ENCODE measurements around the gene ARHGEF5. TPM values are rescaled to one million over a fixed set of nuclear protein-coding genes. Genes with fewer than 3 reads are reported as not detected.

ARHGEF5 gene
- total and polyA plus RNA-seq, 4 experiments from 2014 or later, result 3.9 to 12.0 (median 9.0) TPM; not detected in 1

- no peak overlapping the region for H3K4me3 ChIP-seq (ENCODE audit: low read length in 2 of 2)
- no peaks in the 10 kb centered on the region for H3K36me3 Mint-ChIP-seq
- H3K4me1 ChIP-seq (ENCODE audit: insufficient read depth, low read length), result no peaks in the 10 kb centered on the region
- H3K27ac Mint-ChIP-seq, result no peak overlapping the region
- H3K27ac ChIP-seq (ENCODE audit: low read depth, low read length), result no peak overlapping the region
- H3K27me3 Mint-ChIP-seq, result peaks cover 0 to 7% of the 10 kb centered on the region in 2 donors
- no peaks in the 10 kb centered on the region for H3K4me1 Mint-ChIP-seq
- no peaks in the 10 kb centered on the region for H3K9me3 ChIP-seq (ENCODE audit: control insufficient read depth in 1 of 2, low read length in 2 of 2)
- DNase-seq, result no peak
- no peaks in the 10 kb centered on the region for H3K27me3 ChIP-seq (ENCODE audit: insufficient read depth, low read length)
- ChIA-PET CTCF (ENCODE audit: partially characterized antibody) (no interaction called here), POLR2A (ENCODE audit: partially characterized antibody) (no interaction called here)
- no peaks in the 10 kb centered on the region for H3K9me3 Mint-ChIP-seq
- intact Hi-C loops (cut with micrococcal nuclease), result no loop called here
- no peaks in the 10 kb centered on the region for H3K36me3 ChIP-seq (ENCODE audit: insufficient read depth, low read length)
- no peak overlapping the region for H3K4me3 Mint-ChIP-seq
Observed at GRCh38 chr7:144398291-144398690, 43.1 kb downstream of the ARHGEF5 start.

GRCh38 chr7:144398911-144399310 is 43.7 kb downstream of the ARHGEF5 start:
- Histone ChIP-seq H3K9me3 (ENCODE audit: control insufficient read depth in 1 of 2, low read length in 2 of 2) (no peaks in the 10 kb centered on the region), H3K27me3 (ENCODE audit: insufficient read depth, low read length) (no peaks in the 10 kb centered on the region), H3K27ac (ENCODE audit: low read depth, low read length) (no peak overlapping the region), H3K4me1 (ENCODE audit: insufficient read depth, low read length) (no peaks in the 10 kb centered on the region), H3K36me3 (ENCODE audit: insufficient read depth, low read length) (no peaks in the 10 kb centered on the region), H3K4me3 (ENCODE audit: low read length in 2 of 2) (no peak overlapping the region)
- no peak for DNase-seq
- Mint-ChIP-seq H3K36me3 (no peaks in the 10 kb centered on the region), H3K4me3 (no peak overlapping the region), H3K27me3 (peaks cover 0 to 7% of the 10 kb centered on the region in 2 donors), H3K9me3 (no peaks in the 10 kb centered on the region), H3K27ac (no peak overlapping the region), H3K4me1 (no peaks in the 10 kb centered on the region)
- intact Hi-C loops (cut with micrococcal nuclease), result no loop called here
- CTCF ChIA-PET (ENCODE audit: partially characterized antibody), result no interaction called here
- POLR2A ChIA-PET (ENCODE audit: partially characterized antibody), result no interaction called here

GRCh38 chr7:144399946-144400345 is 44.7 kb downstream of the ARHGEF5 start:
- Mint-ChIP-seq H3K27ac (no peak overlapping the region), H3K27me3 (peaks cover 0 to 7% of the 10 kb centered on the region in 2 donors), H3K4me3 (no peak overlapping the region), H3K9me3 (no peaks in the 10 kb centered on the region), H3K36me3 (no peaks in the 10 kb centered on the region), H3K4me1 (no peaks in the 10 kb centered on the region)
- no peak overlapping the region for H3K27ac ChIP-seq (ENCODE audit: low read depth, low read length)
- POLR2A ChIA-PET (ENCODE audit: partially characterized antibody), result no interaction called here
- H3K36me3 ChIP-seq (ENCODE audit: insufficient read depth, low read length), result no peaks in the 10 kb centered on the region
- no peak for DNase-seq
- H3K9me3 ChIP-seq (ENCODE audit: control insufficient read depth in 1 of 2, low read length in 2 of 2), result no peaks in the 10 kb centered on the region
- no peaks in the 10 kb centered on the region for H3K4me1 ChIP-seq (ENCODE audit: insufficient read depth, low read length)
- CTCF ChIA-PET (ENCODE audit: partially characterized antibody), result no interaction called here
- no peak overlapping the region for H3K4me3 ChIP-seq (ENCODE audit: low read length in 2 of 2)
- intact Hi-C loops (cut with micrococcal nuclease), result no loop called here
- H3K27me3 ChIP-seq (ENCODE audit: insufficient read depth, low read length), result no peaks in the 10 kb centered on the region

- Mint-ChIP-seq H3K4me1 (no peaks in the 10 kb centered on the region), H3K27ac (no peak overlapping the region), H3K27me3 (peaks cover 1 to 9% of the 10 kb centered on the region in 2 donors), H3K9me3 (no peaks in the 10 kb centered on the region), H3K4me3 (no peak overlapping the region), H3K36me3 (no peaks in the 10 kb centered on the region)
- H3K27me3 ChIP-seq (ENCODE audit: insufficient read depth, low read length), result no peaks in the 10 kb centered on the region
- DNase-seq, result no peak
- H3K4me1 ChIP-seq (ENCODE audit: insufficient read depth, low read length), result no peaks in the 10 kb centered on the region
- no peaks in the 10 kb centered on the region for H3K36me3 ChIP-seq (ENCODE audit: insufficient read depth, low read length)
- no peaks in the 10 kb centered on the region for H3K9me3 ChIP-seq (ENCODE audit: control insufficient read depth in 1 of 2, low read length in 2 of 2)
- H3K27ac ChIP-seq (ENCODE audit: low read depth, low read length), result no peak overlapping the region
- CTCF ChIA-PET (ENCODE audit: partially characterized antibody), result no interaction called here
- no peak overlapping the region for H3K4me3 ChIP-seq (ENCODE audit: low read length in 2 of 2)
- intact Hi-C loops (cut with micrococcal nuclease), result no loop called here
- POLR2A ChIA-PET (ENCODE audit: partially characterized antibody), result no interaction called here
Observed at GRCh38 chr7:144401490-144401889, 46.3 kb downstream of the ARHGEF5 start.

GRCh38 chr7:144403102-144403501 is 47.9 kb downstream of the ARHGEF5 start:
- H3K4me1 Mint-ChIP-seq, result peaks cover 0 to 2% (median 0%) of the 10 kb centered on the region in 4 donors
- intact Hi-C loops (cut with micrococcal nuclease), result no loop called here
- no peaks in the 10 kb centered on the region for H3K36me3 Mint-ChIP-seq
- H3K27me3 Mint-ChIP-seq, result peaks cover 4 to 16% of the 10 kb centered on the region in 2 donors
- DNase-seq, result no peak
- ChIA-PET POLR2A (ENCODE audit: partially characterized antibody) (no interaction called here), CTCF (ENCODE audit: partially characterized antibody) (interaction anchor here (0.9 kb wide), 1 partner anchor 11 kb away, joined by 4 read pairs; no protein-coding TSS in a partner anchor)
- H3K27ac Mint-ChIP-seq, result no peak overlapping the region
- no peak overlapping the region for H3K27ac ChIP-seq (ENCODE audit: low read depth, low read length)
- H3K36me3 ChIP-seq (ENCODE audit: insufficient read depth, low read length), result no peaks in the 10 kb centered on the region
- no peak overlapping the region for H3K4me3 ChIP-seq (ENCODE audit: low read length in 2 of 2)
- no peaks in the 10 kb centered on the region for H3K27me3 ChIP-seq (ENCODE audit: insufficient read depth, low read length)
- no peak overlapping the region for H3K4me3 Mint-ChIP-seq
- no peaks in the 10 kb centered on the region for H3K4me1 ChIP-seq (ENCODE audit: insufficient read depth, low read length)
- H3K9me3 Mint-ChIP-seq, result no peaks in the 10 kb centered on the region
- no peaks in the 10 kb centered on the region for H3K9me3 ChIP-seq (ENCODE audit: control insufficient read depth in 1 of 2, low read length in 2 of 2)

GRCh38 chr7:144403649-144404061 is 48.5 kb downstream of the ARHGEF5 start, which contains the start of gene NOBOX:
TSS of gene NOBOX (minus strand) at chr7:144403693.
- intact Hi-C loops (cut with micrococcal nuclease), result no loop called here
- H3K4me1 ChIP-seq (ENCODE audit: insufficient read depth, low read length), result no peaks in the 10 kb centered on the region

GRCh38 chr7:144404946-144405345 is 49.7 kb downstream of the ARHGEF5 start:
- ChIA-PET POLR2A (ENCODE audit: partially characterized antibody) (no interaction called here), CTCF (ENCODE audit: partially characterized antibody) (no interaction called here)
- Histone ChIP-seq H3K4me3 (ENCODE audit: low read length in 2 of 2) (no peak overlapping the region), H3K4me1 (ENCODE audit: insufficient read depth, low read length) (no peaks in the 10 kb centered on the region), H3K36me3 (ENCODE audit: insufficient read depth, low read length) (no peaks in the 10 kb centered on the region), H3K9me3 (ENCODE audit: control insufficient read depth in 1 of 2, low read length in 2 of 2) (no peaks in the 10 kb centered on the region), H3K27me3 (ENCODE audit: insufficient read depth, low read length) (no peaks in the 10 kb centered on the region), H3K27ac (ENCODE audit: low read depth, low read length) (no peak overlapping the region)
- Mint-ChIP-seq H3K9me3 (no peaks in the 10 kb centered on the region), H3K36me3 (no peaks in the 10 kb centered on the region), H3K27ac (no peak overlapping the region), H3K27me3 (peaks cover 4 to 22% of the 10 kb centered on the region in 2 donors), H3K4me3 (no peak overlapping the region), H3K4me1 (peaks cover 0 to 2% (median 0%) of the 10 kb centered on the region in 4 donors)
- intact Hi-C loops (cut with micrococcal nuclease), result no loop called here
- no peak for DNase-seq

More at GRCh38 chr7:144403649-144404061, 48.5 kb downstream of the ARHGEF5 start, which contains the start of gene NOBOX:
- Mint-ChIP-seq H3K4me3 (no peak within 1 kb of the TSS), H3K27me3 (peaks cover 4 to 18% of the 10 kb centered on the region in 2 donors), H3K36me3 (no peaks in the 10 kb centered on the region), H3K27ac (no peak within 1 kb of the TSS), H3K4me1 (peaks cover 0 to 2% (median 0%) of the 10 kb centered on the region in 4 donors), H3K9me3 (no peaks in the 10 kb centered on the region)
- Histone ChIP-seq H3K27ac (ENCODE audit: low read depth, low read length) (no peak within 1 kb of the TSS), H3K9me3 (ENCODE audit: control insufficient read depth in 1 of 2, low read length in 2 of 2) (no peaks in the 10 kb centered on the region), H3K36me3 (ENCODE audit: insufficient read depth, low read length) (no peaks in the 10 kb centered on the region), H3K27me3 (ENCODE audit: insufficient read depth, low read length) (no peaks in the 10 kb centered on the region), H3K4me3 (ENCODE audit: low read length in 2 of 2) (no peak within 1 kb of the TSS)
- ChIA-PET CTCF (ENCODE audit: partially characterized antibody) (no interaction called here), POLR2A (ENCODE audit: partially characterized antibody) (no interaction called here)
- no peak for DNase-seq
